ENCODE data around the gene ZNF57. TPM values are rescaled to one million over a fixed set of nuclear protein-coding genes. Genes with fewer than 3 reads are reported as not detected.
A peak's percentile ranks its signal among the peaks of the same experiment; 100 is the strongest.
"Not testable (repeated sequence)": the region's sequence is repeated elsewhere in the genome, so short reads cannot be mapped to it uniquely, and the experiment has no call there.

The ZNF57 gene
- total RNA-seq, 4 donors from 2014 or later = 1.2 to 22.1 (median 14.1) TPM

DNA sequence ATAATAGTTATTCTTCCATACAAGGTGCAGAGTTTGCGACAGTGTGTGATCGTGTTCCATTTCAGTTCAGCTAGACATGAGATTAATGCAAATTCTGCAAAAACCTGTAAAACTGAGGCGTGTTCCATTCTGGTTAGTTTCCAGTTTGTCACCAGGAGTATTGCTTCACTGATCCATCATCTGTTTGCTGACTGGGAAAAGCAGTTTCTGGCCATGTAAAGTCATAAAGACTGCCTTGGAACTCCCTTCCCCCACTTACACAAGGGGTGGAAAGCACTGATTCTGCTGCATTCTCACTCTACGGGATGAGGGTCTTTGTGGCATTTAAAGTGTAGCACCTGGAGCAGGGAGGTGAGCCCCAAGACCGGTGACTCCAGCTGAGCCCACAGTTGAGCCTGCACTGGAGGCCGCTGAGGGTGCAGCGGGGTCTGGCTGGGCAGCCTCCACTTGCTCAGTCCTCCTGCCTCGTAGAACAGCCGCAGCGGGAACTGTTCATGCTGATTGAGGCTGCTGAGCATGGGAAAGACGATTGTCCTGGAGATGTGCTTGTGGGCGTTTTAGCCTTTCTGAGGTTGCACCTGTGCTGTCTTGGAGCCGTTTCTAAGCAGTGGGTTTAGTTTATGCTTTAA is 2.0 kb downstream of the ZNF57 start:
- intact Hi-C loops (cut with DNase I; ENCODE audit: low total_unique reads) = no loop called here
- Histone ChIP-seq H3K4me3 (peak overlapping the region in 1 of 4 donors; percentile 30), H3K27me3 (no peaks in the 10 kb centered on the region), H3K4me1 (peaks cover 7 to 32% (median 12%) of the 10 kb centered on the region in 4 donors), H3K36me3 (no peaks in the 10 kb centered on the region), H3K9me3 (no peaks in the 10 kb centered on the region), H3K27ac (peak overlapping the region; percentile 85 to 94 (median 90))
- 79 to 84% methylated on average over 3 to 13 of the region's 13 CpGs for WGBS, 2 donors (ENCODE audit: low coverage in 1 of 2)
- in situ Hi-C loops (cut with MboI; ENCODE audit: low pct_ligation_motif_present in 1 of 4, low pct_unique_long_range_greater_than_20kb in 1 of 4, low sequenced_read_pairs in 3 of 4) = no loop called here
- DNase-seq = no peak
- TF ChIP-seq, protein P1, sequence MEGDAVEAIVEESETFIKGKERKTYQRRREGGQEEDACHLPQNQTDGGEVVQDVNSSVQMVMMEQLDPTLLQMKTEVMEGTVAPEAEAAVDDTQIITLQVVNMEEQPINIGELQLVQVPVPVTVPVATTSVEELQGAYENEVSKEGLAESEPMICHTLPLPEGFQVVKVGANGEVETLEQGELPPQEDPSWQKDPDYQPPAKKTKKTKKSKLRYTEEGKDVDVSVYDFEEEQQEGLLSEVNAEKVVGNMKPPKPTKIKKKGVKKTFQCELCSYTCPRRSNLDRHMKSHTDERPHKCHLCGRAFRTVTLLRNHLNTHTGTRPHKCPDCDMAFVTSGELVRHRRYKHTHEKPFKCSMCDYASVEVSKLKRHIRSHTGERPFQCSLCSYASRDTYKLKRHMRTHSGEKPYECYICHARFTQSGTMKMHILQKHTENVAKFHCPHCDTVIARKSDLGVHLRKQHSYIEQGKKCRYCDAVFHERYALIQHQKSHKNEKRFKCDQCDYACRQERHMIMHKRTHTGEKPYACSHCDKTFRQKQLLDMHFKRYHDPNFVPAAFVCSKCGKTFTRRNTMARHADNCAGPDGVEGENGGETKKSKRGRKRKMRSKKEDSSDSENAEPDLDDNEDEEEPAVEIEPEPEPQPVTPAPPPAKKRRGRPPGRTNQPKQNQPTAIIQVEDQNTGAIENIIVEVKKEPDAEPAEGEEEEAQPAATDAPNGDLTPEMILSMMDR (IDR thresholded peaks at IDR 0.05) = no peak

DNA sequence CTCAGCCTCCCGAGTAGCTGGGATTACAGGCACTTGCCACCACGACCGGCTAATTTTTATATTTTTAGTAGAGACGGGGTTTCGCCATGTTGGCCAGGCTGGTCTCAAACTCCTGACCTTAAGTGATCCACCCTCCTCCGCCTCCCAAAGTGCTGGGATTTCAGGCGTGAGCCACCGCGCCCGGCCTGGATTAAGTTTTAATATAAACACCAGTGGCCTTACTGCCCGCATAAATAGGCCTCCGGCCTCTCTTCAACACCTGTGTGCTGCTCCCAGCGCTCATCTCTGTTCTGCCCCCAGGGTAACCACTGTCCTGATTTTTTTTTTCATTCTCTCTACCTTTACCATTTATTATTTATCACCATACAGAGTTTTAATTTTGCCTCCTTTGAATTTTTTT is 2.6 kb downstream of the ZNF57 start:
- DNase-seq; H3K27me3 ChIP-seq; intact Hi-C loops (cut with DNase I; ENCODE audit: low total_unique reads); in situ Hi-C loops (cut with MboI; ENCODE audit: low pct_ligation_motif_present in 1 of 4, low pct_unique_long_range_greater_than_20kb in 1 of 4, low sequenced_read_pairs in 3 of 4); H3K36me3 ChIP-seq; H3K9me3 ChIP-seq; H3K4me3 ChIP-seq; H3K27ac ChIP-seq: not testable (repeated sequence)
- 90 to 92% methylated on average over 10 to 13 of the region's 13 CpGs for WGBS, 2 donors (ENCODE audit: low coverage in 1 of 2)
- H3K4me1 ChIP-seq = peaks cover 7 to 32% (median 12%) of the 10 kb centered on the region in 4 donors

DNA sequence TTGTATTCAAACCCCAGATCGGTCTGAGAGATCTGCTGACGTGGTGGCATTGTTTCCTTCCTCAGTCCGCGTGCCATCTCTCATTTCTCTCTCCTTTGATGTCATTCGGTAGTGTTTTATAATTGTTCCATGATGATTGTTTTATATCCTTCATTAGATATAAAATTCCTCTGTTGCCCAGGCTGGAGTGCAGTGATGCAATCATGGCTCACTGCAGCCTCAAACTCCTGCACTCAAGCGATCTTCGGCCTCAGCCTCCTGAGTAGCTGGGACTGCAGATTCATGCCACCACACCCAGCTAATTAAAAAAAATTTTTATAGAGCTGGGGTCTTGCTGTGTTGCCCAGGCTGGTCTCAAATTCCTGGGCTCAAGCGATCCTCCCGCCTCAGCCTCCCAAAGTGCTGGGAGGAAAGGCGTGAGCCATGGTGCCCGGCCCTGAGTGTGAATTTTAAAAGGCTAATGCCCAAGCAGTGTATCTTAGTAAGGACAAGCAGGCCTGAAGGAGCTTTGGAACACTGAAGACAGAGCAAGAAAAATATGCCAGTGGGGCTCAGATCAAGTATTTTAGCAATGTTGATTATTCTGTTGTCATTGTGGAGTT is 5.3 kb downstream of the ZNF57 start:
- Histone ChIP-seq H3K27me3 (no peaks in the 10 kb centered on the region), H3K4me3 (no peak overlapping the region), H3K4me1 (peaks cover 7 to 32% (median 11%) of the 10 kb centered on the region in 4 donors), H3K9me3 (no peaks in the 10 kb centered on the region), H3K27ac (peak overlapping the region in 2 of 4 donors; percentile 4 to 37), H3K36me3 (no peaks in the 10 kb centered on the region)
- TF ChIP-seq POLR2A (IDR thresholded peaks at IDR 0.05) = no peak
- peak in 1 of 3 donors; percentile 15 for TF ChIP-seq POLR2AphosphoS5 (IDR thresholded peaks at IDR 0.05)
- intact Hi-C loops (cut with DNase I; ENCODE audit: low total_unique reads) = no loop called here
- in situ Hi-C loops (cut with MboI; ENCODE audit: low pct_ligation_motif_present in 1 of 4, low pct_unique_long_range_greater_than_20kb in 1 of 4, low sequenced_read_pairs in 3 of 4) = no loop called here
- DNase-seq = peak; percentile 47
- WGBS, 2 donors (ENCODE audit: low coverage in 1 of 2) = 48 to 68% methylated on average over 5 to 11 of the region's 11 CpGs

DNA sequence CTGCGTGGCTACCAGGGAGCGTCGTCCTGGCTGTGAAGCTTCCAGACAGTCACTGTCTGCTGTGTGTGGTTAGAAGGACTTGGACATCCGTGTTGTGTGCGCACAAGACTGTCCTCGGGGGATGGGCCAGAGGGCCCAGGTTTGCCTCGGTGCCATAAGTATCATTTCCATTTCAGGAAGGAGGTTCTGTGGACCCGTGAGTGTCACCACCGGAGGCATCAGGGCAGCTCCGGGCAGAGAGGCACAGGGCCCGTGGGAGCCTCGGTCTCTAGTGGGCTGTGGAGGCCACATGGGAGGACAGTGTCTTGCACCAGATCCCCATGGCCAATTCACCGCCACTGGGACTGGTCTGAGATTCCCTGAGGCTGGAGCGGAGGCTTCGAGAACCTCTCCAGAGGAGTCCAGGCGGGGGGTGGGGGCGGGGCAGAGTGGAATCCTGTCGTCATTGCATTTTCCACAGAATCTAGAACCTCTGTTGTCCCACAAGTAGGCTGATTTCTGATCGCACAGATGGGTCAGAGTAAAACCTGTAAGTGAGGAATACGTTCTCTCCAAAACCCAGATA is 6.0 kb downstream of the ZNF57 start:
- Histone ChIP-seq H3K9me3 (no peaks in the 10 kb centered on the region), H3K27ac (peak overlapping the region in 2 of 4 donors; percentile 4 to 37), H3K4me3 (no peak overlapping the region), H3K36me3 (peaks cover 0 to 3% (median 0%) of the 10 kb centered on the region in 4 donors), H3K27me3 (no peaks in the 10 kb centered on the region), H3K4me1 (peaks cover 6 to 26% (median 7%) of the 10 kb centered on the region in 4 donors)
- no peak for TF ChIP-seq POLR2A (IDR thresholded peaks at IDR 0.05)
- DNase-seq = no peak
- intact Hi-C loops (cut with DNase I; ENCODE audit: low total_unique reads) = no loop called here
- in situ Hi-C loops (cut with MboI; ENCODE audit: low pct_ligation_motif_present in 1 of 4, low pct_unique_long_range_greater_than_20kb in 1 of 4, low sequenced_read_pairs in 3 of 4) = no loop called here
- 97% methylated on average over 20 of the region's 20 CpGs; no CpG with 5 or more reads in 1 of the 2 donors for WGBS, 2 donors (ENCODE audit: low coverage in 1 of 2)

DNA sequence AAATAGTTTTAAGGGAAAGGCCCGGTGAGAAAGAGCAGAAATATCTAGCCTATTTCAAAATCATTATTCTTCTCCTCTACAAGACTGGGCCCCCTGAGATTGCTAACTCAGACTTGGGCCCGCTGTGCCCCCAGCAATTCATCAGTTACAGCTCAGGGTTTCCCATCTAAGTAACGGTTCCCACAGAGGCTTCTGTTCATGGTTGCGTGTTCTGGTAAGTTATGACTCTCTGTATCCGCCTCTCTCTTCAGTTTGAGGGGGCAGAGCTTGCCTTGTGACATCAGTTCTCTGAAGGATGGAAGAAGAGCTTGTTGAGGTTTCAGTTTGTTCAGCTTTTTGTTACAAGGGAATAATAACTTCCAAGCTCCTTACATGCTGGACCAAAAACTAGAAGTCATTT is 11.6 kb downstream of the ZNF57 start:
- no peak overlapping the region for H3K4me3 ChIP-seq
- in situ Hi-C loops (cut with MboI; ENCODE audit: low pct_ligation_motif_present in 1 of 4, low pct_unique_long_range_greater_than_20kb in 1 of 4, low sequenced_read_pairs in 3 of 4) (no loop called here), intact Hi-C loops (cut with DNase I; ENCODE audit: low total_unique reads) (no loop called here)
- no peaks in the 10 kb centered on the region for H3K4me1 ChIP-seq
- peaks cover 0 to 4% of the 10 kb centered on the region in 2 donors for H3K9me3 ChIP-seq
- no peaks in the 10 kb centered on the region for H3K27me3 ChIP-seq
- no peak overlapping the region for H3K27ac ChIP-seq
- 89 to 100% methylated on average over 1 to 5 of the region's 5 CpGs for WGBS, 2 donors (ENCODE audit: low coverage in 1 of 2)
- peaks cover 0 to 42% (median 10%) of the 10 kb centered on the region in 4 donors for H3K36me3 ChIP-seq
- DNase-seq = no peak
- TF ChIP-seq, protein P1 (IDR thresholded peaks at IDR 0.05) = no peak
- TF ChIP-seq EP300 (IDR thresholded peaks at IDR 0.05; ENCODE audit: low read depth) (no peak), POLR2AphosphoS5 (IDR thresholded peaks at IDR 0.05) (no peak), POLR2A (IDR thresholded peaks at IDR 0.05) (no peak)
